Cardiac fibroblast (primary cell): ENCODE data around the gene BBS2.
A peak's percentile ranks its signal among the peaks of the same experiment; 100 is the strongest.

Experiments
- DNase-seq, 2 donors: peaks; one replicate each; pipeline versions ENCODE4 v3.0.0 to v3.0.0-alpha.2; 2010; ENCODE audit warnings: low read depth in 2 of 2
- H3K4me3 ChIP-seq, 2 donors: replicated peaks in 1 of 2; 1 replicate in 1 of 2; 2 replicates in 1 of 2; pipeline ENCODE4 v1.5.1; 2011; ENCODE audit warnings: low read depth in 2 of 2, low read length in 2 of 2, mild to moderate bottlenecking in 2 of 2, moderate library complexity in 1 of 2
- TF ChIP-seq, protein P1 (sequence below): IDR thresholded peaks from one replicate; pipeline ENCODE4 v1.5.1; 2011; ENCODE audit warnings: low read depth, mild to moderate bottlenecking, low read length, inconsistent platforms

BBS2 gene

DNA sequence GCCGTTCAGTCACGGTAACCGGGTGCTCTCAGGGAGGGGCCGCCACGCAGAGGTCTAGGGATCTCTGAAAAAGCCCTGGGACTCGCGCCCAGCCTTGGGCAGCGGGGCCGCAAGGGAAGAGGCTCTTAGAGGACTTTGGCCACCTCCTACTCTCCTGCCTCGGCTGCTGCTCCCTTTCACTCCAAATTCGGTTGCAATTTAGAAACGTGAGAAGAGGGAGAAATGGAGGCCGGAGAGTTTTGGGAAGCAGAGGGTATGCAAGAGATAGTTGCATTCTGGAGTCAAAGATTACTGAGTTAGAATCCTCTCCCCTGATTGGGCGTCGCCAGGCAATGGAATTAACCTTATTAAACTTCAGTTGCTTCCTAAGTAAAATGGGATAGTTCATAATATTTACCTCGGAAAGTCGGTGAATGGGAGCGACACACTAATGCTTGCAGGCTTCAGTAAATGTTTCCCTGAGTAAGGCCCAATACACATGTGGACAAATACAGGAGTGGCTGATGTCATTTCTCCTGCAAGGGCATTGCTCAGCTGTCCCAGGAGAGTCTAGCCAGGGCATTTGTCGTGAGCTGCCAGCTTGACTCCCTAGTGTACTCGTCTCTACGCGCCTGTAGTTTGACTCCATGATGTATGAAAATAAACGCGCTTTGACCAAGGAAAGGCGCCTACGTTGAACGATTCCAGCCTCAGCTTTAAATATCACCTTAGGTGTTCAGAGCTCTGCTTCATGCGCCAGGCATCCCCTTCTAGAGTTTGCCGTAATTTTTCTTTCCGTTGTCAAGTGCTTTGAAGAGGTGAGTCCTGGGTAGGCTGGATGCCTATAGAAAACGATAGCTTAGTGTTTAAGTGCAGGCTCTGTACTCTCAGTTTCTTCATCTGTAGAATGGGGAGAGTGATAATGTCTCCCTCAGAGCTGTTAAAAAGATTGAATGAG, 67.8 kb downstream of the BBS2 start:
- H3K4me3 ChIP-seq = peak overlapping the region; percentile 92 to 95
- TF ChIP-seq, protein P1, sequence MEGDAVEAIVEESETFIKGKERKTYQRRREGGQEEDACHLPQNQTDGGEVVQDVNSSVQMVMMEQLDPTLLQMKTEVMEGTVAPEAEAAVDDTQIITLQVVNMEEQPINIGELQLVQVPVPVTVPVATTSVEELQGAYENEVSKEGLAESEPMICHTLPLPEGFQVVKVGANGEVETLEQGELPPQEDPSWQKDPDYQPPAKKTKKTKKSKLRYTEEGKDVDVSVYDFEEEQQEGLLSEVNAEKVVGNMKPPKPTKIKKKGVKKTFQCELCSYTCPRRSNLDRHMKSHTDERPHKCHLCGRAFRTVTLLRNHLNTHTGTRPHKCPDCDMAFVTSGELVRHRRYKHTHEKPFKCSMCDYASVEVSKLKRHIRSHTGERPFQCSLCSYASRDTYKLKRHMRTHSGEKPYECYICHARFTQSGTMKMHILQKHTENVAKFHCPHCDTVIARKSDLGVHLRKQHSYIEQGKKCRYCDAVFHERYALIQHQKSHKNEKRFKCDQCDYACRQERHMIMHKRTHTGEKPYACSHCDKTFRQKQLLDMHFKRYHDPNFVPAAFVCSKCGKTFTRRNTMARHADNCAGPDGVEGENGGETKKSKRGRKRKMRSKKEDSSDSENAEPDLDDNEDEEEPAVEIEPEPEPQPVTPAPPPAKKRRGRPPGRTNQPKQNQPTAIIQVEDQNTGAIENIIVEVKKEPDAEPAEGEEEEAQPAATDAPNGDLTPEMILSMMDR = no peak
- peak; percentile 24 to 60 for DNase-seq

- TF ChIP-seq, protein P1 = no peak
- peak; percentile 98 for DNase-seq
- peak within 1 kb of the TSS; percentile 92 to 95 for H3K4me3 ChIP-seq
Measured at GRCh38 chr16:56450986-56451752, 68.7 kb downstream of the BBS2 start, which contains the start of the genes NUDT21 and OGFOD1. NUDT21 (minus strand) TSS chr16:56451332; CDS start chr16:56451202, 130 bp downstream. OGFOD1 (plus strand) TSS chr16:56451554; CDS start chr16:56451613, 59 bp downstream.

DNA sequence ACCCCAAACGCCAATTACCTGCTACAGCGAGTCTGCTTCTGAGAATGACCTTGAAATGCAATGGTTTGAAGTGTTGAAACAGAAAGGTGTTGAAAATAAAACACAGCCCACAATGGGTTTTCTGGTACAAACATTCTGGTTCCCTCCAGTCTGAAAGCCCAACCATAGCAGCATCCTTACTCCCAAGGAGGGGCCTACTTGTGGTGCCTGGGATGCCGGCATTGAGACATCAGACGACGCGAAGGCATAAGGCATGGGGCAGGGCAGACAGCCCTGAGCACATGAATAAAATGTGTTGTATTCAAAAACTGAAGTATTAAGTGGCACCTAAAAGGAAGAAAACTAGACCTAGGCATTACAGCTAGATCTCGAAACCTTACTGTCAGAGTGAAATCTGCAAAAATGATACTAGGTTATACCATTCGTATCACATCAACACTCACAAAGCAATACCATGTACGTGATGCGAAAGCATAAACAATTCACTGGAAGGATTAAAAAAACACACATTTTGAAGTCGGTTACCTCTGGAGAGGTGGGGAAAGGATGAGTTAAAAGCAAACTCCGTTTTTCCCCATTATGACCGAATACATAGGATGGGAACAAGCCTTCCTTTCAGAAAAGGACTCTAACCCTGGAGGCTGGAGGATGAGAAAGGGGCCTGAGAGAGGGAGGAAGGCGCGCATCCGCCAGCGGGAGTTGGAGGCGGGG, 69.4 kb downstream of the BBS2 start:
- peak; percentile 11 to 15 for DNase-seq
- TF ChIP-seq, protein P1 = no peak
- H3K4me3 ChIP-seq = peak overlapping the region; percentile 92 to 95

DNA sequence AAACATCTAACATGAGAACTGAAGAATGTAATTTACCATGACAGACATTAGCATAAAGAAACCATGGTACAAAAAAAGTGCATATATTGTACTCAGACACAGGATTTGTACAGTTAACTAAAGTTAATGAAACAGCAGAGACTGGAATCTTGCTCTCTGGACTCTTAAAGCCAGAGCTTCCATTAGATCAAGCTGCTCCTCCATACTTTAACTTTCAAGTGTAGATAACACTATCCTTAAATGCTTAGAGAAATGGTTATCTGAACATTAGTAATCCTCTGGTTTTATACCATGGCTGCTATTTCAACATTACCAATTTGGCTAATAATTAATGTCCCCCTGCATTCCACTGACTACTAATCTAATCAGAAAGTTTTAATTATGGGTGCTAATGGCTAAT, 71.8 kb downstream of the BBS2 start:
- no peak overlapping the region for H3K4me3 ChIP-seq
- DNase-seq = no peak
- TF ChIP-seq, protein P1 = no peak

GRCh38 chr16:56447286-56447685, 72.5 kb downstream of the BBS2 start:
- no peak for DNase-seq
- TF ChIP-seq, protein P1 = no peak
- H3K4me3 ChIP-seq = no peak overlapping the region

DNA sequence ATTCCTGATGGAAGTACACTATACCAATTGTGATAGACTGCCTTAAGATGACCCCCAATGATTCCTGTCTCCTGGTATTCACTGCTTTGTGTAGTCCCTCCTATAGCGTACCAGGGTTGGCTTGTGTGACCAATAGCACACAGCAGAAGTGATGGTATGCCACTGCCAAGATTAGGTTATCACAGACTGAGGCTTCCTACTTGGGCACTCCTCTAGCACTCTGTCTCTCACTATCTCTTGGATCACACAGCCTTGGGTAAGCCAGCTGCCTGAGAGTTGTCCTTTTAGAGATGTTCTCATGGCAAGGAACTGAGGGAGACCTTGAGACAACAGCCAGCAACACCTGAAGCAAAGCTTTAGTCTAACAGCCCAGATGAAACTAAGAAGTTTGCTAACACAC, 81.8 kb downstream of the BBS2 start:
- no peak for DNase-seq
- TF ChIP-seq, protein P1 = no peak
- no peak overlapping the region for H3K4me3 ChIP-seq
